Brain microvascular endothelial cell (primary cell): Measurements from ENCODE around the gene CERT1.

Experiments
- DNase-seq: peaks from one replicate; pipeline ENCODE4 v3.0.0-alpha.2; 2020
- H3K27ac ChIP-seq: fragments of 250-450 bp; sonication (Bioruptor Pico); 2 replicates; pipeline ENCODE4 v1.5.1; 2020; ENCODE audit warnings: mild to moderate bottlenecking, moderate library complexity
- H3K27me3 ChIP-seq: fragments of 250-450 bp; sonication (Bioruptor Pico); replicated peaks from 2 replicates; pipeline ENCODE4 v1.5.1; 2020; ENCODE audit warnings: mild to moderate bottlenecking
- H3K36me3 ChIP-seq: fragments of 250-450 bp; sonication (Bioruptor Pico); replicated peaks from 2 replicates; pipeline ENCODE4 v1.5.1; 2020; ENCODE audit warnings: mild to moderate bottlenecking
- H3K4me3 ChIP-seq: 2 replicates; pipeline ENCODE4 v1.5.1; 2011; ENCODE audit warnings: low read depth, mild to moderate bottlenecking, control low read depth, low read length, moderate library complexity
- CTCF ChIP-seq: IDR thresholded peaks from 2 replicates; pipeline ENCODE4 v1.5.1; 2011; ENCODE audit warnings: low read depth, mild to moderate bottlenecking, moderate library complexity, low read length, control low read depth, inconsistent platforms; ENCODE audit errors: missing control alignments
- in situ Hi-C: cut with HindIII; loops from 2 replicates; pipeline ENCODE4 v1.10.0; 2017; ENCODE audit warnings: low sequenced_read_pairs, low pct_ligation_motif_present

Gene CERT1

GRCh38 chr5:75460942-75461610 lies 50.4 kb downstream of the CERT1 start:
- no peak overlapping the region for H3K27ac ChIP-seq
- no peaks in the 10 kb centered on the region for H3K36me3 ChIP-seq
- TF ChIP-seq CTCF, result no peak
- no peak overlapping the region for H3K4me3 ChIP-seq
- no peak for DNase-seq
- no peaks in the 10 kb centered on the region for H3K27me3 ChIP-seq
- in situ Hi-C loops, result no loop called here

- Histone ChIP-seq H3K27me3 (no peaks in the 10 kb centered on the region), H3K36me3 (no peaks in the 10 kb centered on the region), H3K4me3 (no peak overlapping the region), H3K27ac (no peak overlapping the region)
- no peak for DNase-seq
- in situ Hi-C loops, result no loop called here
- TF ChIP-seq CTCF, result no peak
Measured at GRCh38 chr5:75460532-75460931, 50.9 kb downstream of the CERT1 start.

- in situ Hi-C loops, result no loop called here
- no peak for TF ChIP-seq CTCF
- Histone ChIP-seq H3K36me3 (no peaks in the 10 kb centered on the region), H3K27me3 (no peaks in the 10 kb centered on the region), H3K4me3 (no peak overlapping the region), H3K27ac (no peak overlapping the region)
- no peak for DNase-seq
Measured at GRCh38 chr5:75457691-75458090, 53.7 kb downstream of the CERT1 start.

- Histone ChIP-seq H3K4me3 (no peak overlapping the region), H3K27me3 (no peaks in the 10 kb centered on the region), H3K36me3 (no peaks in the 10 kb centered on the region), H3K27ac (no peak overlapping the region)
- in situ Hi-C loops, result no loop called here
- TF ChIP-seq CTCF, result no peak
- DNase-seq, result no peak
Measured at GRCh38 chr5:75457161-75457560, 54.3 kb downstream of the CERT1 start.

GRCh38 chr5:75450069-75450468 lies 61.4 kb downstream of the CERT1 start:
- H3K27me3 ChIP-seq, result no peaks in the 10 kb centered on the region
- no peak overlapping the region for H3K27ac ChIP-seq
- H3K4me3 ChIP-seq, result no peak overlapping the region
- no peak for DNase-seq
- H3K36me3 ChIP-seq, result no peaks in the 10 kb centered on the region
- in situ Hi-C loops, result no loop called here
- TF ChIP-seq CTCF, result no peak

- no peak for TF ChIP-seq CTCF
- no peak overlapping the region for H3K4me3 ChIP-seq
- in situ Hi-C loops, result no loop called here
- no peak for DNase-seq
- no peaks in the 10 kb centered on the region for H3K27me3 ChIP-seq
- no peaks in the 10 kb centered on the region for H3K36me3 ChIP-seq
- no peak overlapping the region for H3K27ac ChIP-seq
Measured at GRCh38 chr5:75446068-75446467, 65.4 kb downstream of the CERT1 start.
